Measurements from ENCODE around the gene CDK8.

GRCh38 chr13:26324867-26325266 lies 70.9 kb downstream of the CDK8 start:
- TF ChIP-seq CTCF (IDR thresholded peaks at IDR 0.05) (no peak), POLR2AphosphoS5 (IDR thresholded peaks at IDR 0.05; ENCODE audit: insufficient read depth in 1 of 2, low read depth in 1 of 2) (no peak), POLR2A (IDR thresholded peaks at IDR 0.05) (no peak)

All from vagina (tissue), 2 donors.